GM23338 (cell line): ENCODE results near the gene DONSON.

ENCODE experiments used
- EZH2 ChIP-seq: fragments of 200-600 bp; sonication (generic); IDR thresholded peaks from one replicate; pipeline ENCODE4 v1.8.0; 2017; ENCODE audit warnings: antibody characterized with exemption, mild to moderate bottlenecking, low read depth; ENCODE audit not compliant: unreplicated experiment
- EZH2phosphoT487 ChIP-seq: fragments of 200-600 bp; sonication (generic); IDR thresholded peaks from one replicate; pipeline ENCODE4 v1.8.1; 2018; ENCODE audit warnings: antibody characterized with exemption; ENCODE audit not compliant: unreplicated experiment
- JUNB ChIP-seq: IDR thresholded peaks from one replicate; pipeline ENCODE4 v1.6.1; 2016; ENCODE audit warnings: antibody characterized with exemption; ENCODE audit not compliant: unreplicated experiment
- POLR2AphosphoS5 ChIP-seq: IDR thresholded peaks from 2 replicates; pipeline ENCODE4 v1.6.1; 2016; ENCODE audit warnings: antibody characterized with exemption, low read depth
- ZNF114 ChIP-seq: fragments of 250-450 bp; sonication (Bioruptor Pico); IDR thresholded peaks from 2 replicates; pipeline ENCODE4 v1.5.0; 2020; ENCODE audit warnings: mild to moderate bottlenecking, moderate library complexity
- TF ChIP-seq, protein P1 (sequence below), 2 experiments: fragments of 200-600 bp in 1 of 2; sonication (generic) in 1 of 2; conservative IDR thresholded peaks; 2 replicates each; pipeline versions ENCODE4 v1.5.1 to v1.6.1; 2016 to 2017; ENCODE audit warnings: antibody characterized with exemption in 2 of 2, low read depth in 2 of 2, mild to moderate bottlenecking in 2 of 2, moderate library complexity in 1 of 2
- TF ChIP-seq, protein P2 (sequence below): IDR thresholded peaks from one replicate; pipeline ENCODE4 v1.6.1; 2018; ENCODE audit warnings: antibody characterized with exemption; ENCODE audit not compliant: unreplicated experiment

DNA sequence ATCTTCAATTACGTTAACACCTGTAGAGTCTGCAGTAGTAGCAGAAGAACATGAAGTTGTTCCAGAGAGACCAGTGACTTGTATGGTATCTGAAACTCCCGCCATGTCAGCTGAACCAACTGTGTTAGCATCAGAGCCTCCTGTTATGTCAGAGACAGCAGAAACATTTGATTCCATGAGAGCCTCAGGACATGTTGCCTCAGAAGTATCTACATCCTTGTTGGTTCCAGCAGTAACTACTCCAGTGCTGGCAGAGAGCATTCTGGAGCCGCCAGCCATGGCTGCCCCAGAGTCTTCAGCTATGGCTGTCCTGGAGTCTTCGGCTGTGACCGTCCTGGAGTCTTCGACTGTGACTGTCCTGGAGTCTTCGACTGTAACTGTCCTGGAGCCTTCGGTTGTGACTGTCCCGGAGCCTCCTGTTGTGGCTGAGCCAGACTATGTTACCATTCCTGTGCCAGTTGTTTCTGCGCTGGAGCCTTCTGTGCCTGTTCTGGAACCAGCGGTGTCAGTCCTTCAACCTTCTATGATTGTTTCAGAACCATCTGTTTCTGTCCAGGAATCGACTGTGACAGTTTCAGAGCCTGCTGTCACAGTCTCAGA lies 35.4 kb downstream of the DONSON start:
- TF ChIP-seq, protein P1, sequence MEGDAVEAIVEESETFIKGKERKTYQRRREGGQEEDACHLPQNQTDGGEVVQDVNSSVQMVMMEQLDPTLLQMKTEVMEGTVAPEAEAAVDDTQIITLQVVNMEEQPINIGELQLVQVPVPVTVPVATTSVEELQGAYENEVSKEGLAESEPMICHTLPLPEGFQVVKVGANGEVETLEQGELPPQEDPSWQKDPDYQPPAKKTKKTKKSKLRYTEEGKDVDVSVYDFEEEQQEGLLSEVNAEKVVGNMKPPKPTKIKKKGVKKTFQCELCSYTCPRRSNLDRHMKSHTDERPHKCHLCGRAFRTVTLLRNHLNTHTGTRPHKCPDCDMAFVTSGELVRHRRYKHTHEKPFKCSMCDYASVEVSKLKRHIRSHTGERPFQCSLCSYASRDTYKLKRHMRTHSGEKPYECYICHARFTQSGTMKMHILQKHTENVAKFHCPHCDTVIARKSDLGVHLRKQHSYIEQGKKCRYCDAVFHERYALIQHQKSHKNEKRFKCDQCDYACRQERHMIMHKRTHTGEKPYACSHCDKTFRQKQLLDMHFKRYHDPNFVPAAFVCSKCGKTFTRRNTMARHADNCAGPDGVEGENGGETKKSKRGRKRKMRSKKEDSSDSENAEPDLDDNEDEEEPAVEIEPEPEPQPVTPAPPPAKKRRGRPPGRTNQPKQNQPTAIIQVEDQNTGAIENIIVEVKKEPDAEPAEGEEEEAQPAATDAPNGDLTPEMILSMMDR (conservative IDR thresholded peaks at IDR 0.05; ENCODE audit: low read depth in 2 of 2) = no peak
- TF ChIP-seq POLR2AphosphoS5 (no peak; the same call in 1 of the 2 replicates), EZH2 (no peak), JUNB (no peak), ZNF114 (no peak), EZH2phosphoT487 (no peak)
- TF ChIP-seq, protein P2, sequence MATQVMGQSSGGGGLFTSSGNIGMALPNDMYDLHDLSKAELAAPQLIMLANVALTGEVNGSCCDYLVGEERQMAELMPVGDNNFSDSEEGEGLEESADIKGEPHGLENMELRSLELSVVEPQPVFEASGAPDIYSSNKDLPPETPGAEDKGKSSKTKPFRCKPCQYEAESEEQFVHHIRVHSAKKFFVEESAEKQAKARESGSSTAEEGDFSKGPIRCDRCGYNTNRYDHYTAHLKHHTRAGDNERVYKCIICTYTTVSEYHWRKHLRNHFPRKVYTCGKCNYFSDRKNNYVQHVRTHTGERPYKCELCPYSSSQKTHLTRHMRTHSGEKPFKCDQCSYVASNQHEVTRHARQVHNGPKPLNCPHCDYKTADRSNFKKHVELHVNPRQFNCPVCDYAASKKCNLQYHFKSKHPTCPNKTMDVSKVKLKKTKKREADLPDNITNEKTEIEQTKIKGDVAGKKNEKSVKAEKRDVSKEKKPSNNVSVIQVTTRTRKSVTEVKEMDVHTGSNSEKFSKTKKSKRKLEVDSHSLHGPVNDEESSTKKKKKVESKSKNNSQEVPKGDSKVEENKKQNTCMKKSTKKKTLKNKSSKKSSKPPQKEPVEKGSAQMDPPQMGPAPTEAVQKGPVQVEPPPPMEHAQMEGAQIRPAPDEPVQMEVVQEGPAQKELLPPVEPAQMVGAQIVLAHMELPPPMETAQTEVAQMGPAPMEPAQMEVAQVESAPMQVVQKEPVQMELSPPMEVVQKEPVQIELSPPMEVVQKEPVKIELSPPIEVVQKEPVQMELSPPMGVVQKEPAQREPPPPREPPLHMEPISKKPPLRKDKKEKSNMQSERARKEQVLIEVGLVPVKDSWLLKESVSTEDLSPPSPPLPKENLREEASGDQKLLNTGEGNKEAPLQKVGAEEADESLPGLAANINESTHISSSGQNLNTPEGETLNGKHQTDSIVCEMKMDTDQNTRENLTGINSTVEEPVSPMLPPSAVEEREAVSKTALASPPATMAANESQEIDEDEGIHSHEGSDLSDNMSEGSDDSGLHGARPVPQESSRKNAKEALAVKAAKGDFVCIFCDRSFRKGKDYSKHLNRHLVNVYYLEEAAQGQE = no peak
